HG03159 (cell line): ENCODE measurements around the gene TLR5.

Source experiments
- ATAC-seq: cut with Tn5 transposase; IDR thresholded peaks from one replicate; pipeline ENCODE4 v1.9.1; 2021; ENCODE audit warnings: mild to moderate bottlenecking, moderate library complexity; ENCODE audit not compliant: unreplicated experiment

The TLR5 gene

GRCh38 chr1:223110952-223111351 is 32.1 kb downstream of the TLR5 start:
- ATAC-seq = no peak

- no peak for ATAC-seq
Observed at GRCh38 chr1:223109581-223110026, 33.4 kb downstream of the TLR5 start.

GRCh38 chr1:223106856-223107255 is 36.2 kb downstream of the TLR5 start:
- no peak for ATAC-seq

GRCh38 chr1:223105568-223105967 is 37.5 kb downstream of the TLR5 start:
- ATAC-seq = no peak

GRCh38 chr1:223102797-223103533 is 40.1 kb downstream of the TLR5 start:
- ATAC-seq = no peak

- ATAC-seq = no peak
Observed at GRCh38 chr1:223097713-223098112, 45.3 kb downstream of the TLR5 start.

GRCh38 chr1:223095870-223096269 is 47.2 kb downstream of the TLR5 start:
- no peak for ATAC-seq

- no peak for ATAC-seq
Observed at GRCh38 chr1:223091896-223092295, 51.2 kb downstream of the TLR5 start.

GRCh38 chr1:223089250-223089649 is 53.8 kb downstream of the TLR5 start:
- no peak for ATAC-seq

- ATAC-seq = no peak
Observed at GRCh38 chr1:223088713-223089240, 54.3 kb downstream of the TLR5 start.

- ATAC-seq = no peak
Observed at GRCh38 chr1:223087291-223088255, 55.5 kb downstream of the TLR5 start.

- no peak for ATAC-seq
Observed at GRCh38 chr1:223084464-223084866, 58.6 kb downstream of the TLR5 start.

- ATAC-seq = no peak
Observed at GRCh38 chr1:223083831-223084230, 59.2 kb downstream of the TLR5 start.

- ATAC-seq = no peak
Observed at GRCh38 chr1:223082914-223083313, 60.1 kb downstream of the TLR5 start.

GRCh38 chr1:223081181-223081994 is 61.7 kb downstream of the TLR5 start:
- ATAC-seq = peak; percentile 97

GRCh38 chr1:223079498-223079897 is 63.5 kb downstream of the TLR5 start:
- ATAC-seq = no peak

- no peak for ATAC-seq
Observed at GRCh38 chr1:223077247-223077833, 65.7 kb downstream of the TLR5 start.

- ATAC-seq = no peak
Observed at GRCh38 chr1:223076362-223076761, 66.7 kb downstream of the TLR5 start.

GRCh38 chr1:223075834-223076233 is 67.2 kb downstream of the TLR5 start:
- no peak for ATAC-seq
